Mucosa of stomach (tissue), 1 donor: ENCODE results near the gene SEL1L.
"Not testable (repeated sequence)": the region's sequence is repeated elsewhere in the genome, so short reads cannot be mapped to it uniquely, and the experiment has no call there.

Experiments
- H3K27me3 ChIP-seq: one replicate; pipeline ENCODE4 v1.7.0; 2013; ENCODE audit warnings: mild to moderate bottlenecking, low read length; ENCODE audit not compliant: control insufficient read depth, insufficient read depth
- H3K36me3 ChIP-seq: one replicate; pipeline ENCODE4 v1.7.0; 2013; ENCODE audit warnings: low read length; ENCODE audit not compliant: control insufficient read depth, insufficient read depth
- H3K4me1 ChIP-seq: one replicate; pipeline ENCODE4 v1.7.0; 2013; ENCODE audit warnings: mild to moderate bottlenecking, low read length; ENCODE audit not compliant: control insufficient read depth, insufficient read depth
- H3K4me3 ChIP-seq: one replicate; pipeline ENCODE4 v1.7.0; 2013; ENCODE audit warnings: low read length
- H3K9ac ChIP-seq: one replicate; pipeline ENCODE4 v1.7.0; 2013; ENCODE audit warnings: mild to moderate bottlenecking, low read length, moderate library complexity
- H3K9me3 ChIP-seq: one replicate; pipeline ENCODE4 v1.7.0; 2013; ENCODE audit warnings: mild to moderate bottlenecking, low read length, moderate library complexity; ENCODE audit not compliant: control insufficient read depth
- donor health status: Pancreatic carcinoma.

The SEL1L gene

DNA sequence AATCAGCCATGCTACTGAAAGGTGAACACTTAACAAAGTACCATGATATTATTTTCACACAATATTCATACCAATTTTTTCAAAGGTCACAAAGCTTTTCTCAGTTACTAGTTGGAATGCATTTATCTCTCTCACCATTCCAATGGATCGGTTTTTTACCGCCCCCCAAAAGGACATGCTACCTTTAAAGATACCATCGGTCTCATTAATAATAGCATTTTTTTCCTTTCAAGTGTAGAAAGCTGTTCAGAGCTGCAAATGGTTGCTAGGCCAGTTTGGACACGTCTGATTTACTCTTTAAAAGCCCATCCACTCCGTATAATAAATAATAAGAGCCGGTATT lies 98.6 kb downstream of the SEL1L start:
- Histone ChIP-seq H3K27me3 (peaks cover 36% of the 10 kb centered on the region), H3K4me3 (no peak overlapping the region), H3K9me3 (no peaks in the 10 kb centered on the region), H3K4me1 (peaks cover 6% of the 10 kb centered on the region), H3K9ac (no peak overlapping the region), H3K36me3 (no peaks in the 10 kb centered on the region)

DNA sequence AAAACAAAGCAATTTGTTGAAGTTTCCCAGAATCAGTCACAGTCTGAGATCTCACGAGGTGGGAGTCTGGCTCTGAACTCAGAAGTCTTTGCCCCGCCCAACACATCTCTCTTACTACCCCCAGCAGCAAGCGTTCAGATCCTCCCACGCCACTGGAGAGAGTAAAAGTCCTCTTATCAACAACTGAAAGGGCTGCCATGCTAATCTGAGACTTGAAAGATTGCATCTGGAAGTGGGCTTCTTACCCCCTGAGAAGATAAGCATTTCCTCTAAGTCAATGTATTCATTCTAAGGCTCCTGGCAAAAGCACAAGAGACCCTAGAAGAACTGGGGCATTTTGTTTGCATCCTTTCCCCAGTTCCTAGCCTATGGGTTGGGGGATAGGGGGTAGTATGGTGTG lies 99.4 kb downstream of the SEL1L start:
- no peaks in the 10 kb centered on the region for H3K9me3 ChIP-seq
- H3K9ac ChIP-seq = no peak overlapping the region
- peaks cover 6% of the 10 kb centered on the region for H3K4me1 ChIP-seq

DNA sequence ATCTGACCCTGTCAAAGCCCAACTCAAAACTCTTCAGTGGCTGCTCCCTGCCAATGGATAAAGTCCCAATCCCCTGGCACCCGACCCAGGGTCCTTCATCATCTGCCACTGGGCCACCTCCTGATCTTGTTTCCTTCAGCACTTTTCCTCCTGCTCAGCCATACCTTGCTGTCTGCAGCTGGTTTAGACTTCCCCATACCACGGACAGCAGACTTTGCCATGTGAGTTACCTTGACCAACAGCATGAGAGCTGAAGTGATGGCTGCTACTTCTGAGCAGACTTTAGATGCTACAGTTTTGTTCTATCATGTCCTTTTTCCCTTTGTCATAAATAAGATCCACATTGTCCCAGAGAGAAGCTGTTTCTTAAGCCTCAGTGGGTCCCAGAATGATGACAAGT lies 100.3 kb downstream of the SEL1L start:
- Histone ChIP-seq H3K9me3 (no peaks in the 10 kb centered on the region), H3K9ac (no peak overlapping the region), H3K27me3 (peaks cover 32% of the 10 kb centered on the region), H3K4me1 (peaks cover 6% of the 10 kb centered on the region), H3K4me3 (no peak overlapping the region), H3K36me3 (no peaks in the 10 kb centered on the region)

More for the DNA sequence above, 99.4 kb downstream of the SEL1L start:
- Histone ChIP-seq H3K27me3 (peaks cover 36% of the 10 kb centered on the region), H3K4me3 (no peak overlapping the region), H3K36me3 (no peaks in the 10 kb centered on the region)

DNA sequence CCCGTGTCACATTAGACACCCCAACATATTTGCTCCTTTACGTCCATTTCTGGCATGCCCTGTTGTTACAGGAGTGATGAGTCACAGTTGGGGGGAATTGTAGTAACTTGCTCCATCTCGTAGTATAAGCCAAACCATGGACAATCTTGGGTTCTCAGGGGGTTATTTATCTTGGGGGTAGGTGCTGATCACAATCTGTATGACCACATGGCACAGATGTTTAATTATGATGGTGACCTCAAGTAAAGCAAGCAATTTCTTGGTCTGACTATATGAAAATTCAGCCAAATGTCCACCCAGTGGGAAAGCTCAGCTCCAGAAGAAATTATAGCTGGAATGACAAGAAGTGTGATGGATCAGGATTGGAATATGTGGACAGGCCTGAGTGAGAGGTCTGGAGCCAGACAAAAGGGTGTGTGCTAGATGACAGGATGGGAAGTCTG lies 101.4 kb downstream of the SEL1L start:
- Histone ChIP-seq H3K9ac (no peak overlapping the region), H3K36me3 (no peaks in the 10 kb centered on the region), H3K4me1 (peaks cover 13% of the 10 kb centered on the region), H3K9me3 (no peaks in the 10 kb centered on the region), H3K4me3 (no peak overlapping the region), H3K27me3 (peaks cover 26% of the 10 kb centered on the region)

DNA sequence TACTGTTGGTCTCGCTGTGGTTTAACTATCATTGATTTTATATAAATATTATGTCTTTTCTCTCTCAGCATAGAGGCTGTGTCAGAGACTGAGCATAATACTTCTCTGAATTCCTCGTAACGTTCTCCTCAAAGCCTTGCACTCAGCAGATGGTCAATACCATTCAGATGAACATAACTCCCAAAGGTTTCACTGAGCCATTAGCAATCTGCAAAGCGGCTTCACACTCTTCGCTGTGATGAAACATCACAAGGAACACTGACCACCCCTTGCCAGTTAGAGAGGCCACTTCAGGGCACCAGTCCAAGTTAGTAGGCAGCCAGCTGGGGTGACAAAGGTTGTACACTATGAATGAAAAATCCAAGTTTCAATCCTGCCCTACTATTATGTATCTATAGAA lies 103.4 kb downstream of the SEL1L start:
- H3K4me3 ChIP-seq = no peak overlapping the region
- peaks cover 9% of the 10 kb centered on the region for H3K4me1 ChIP-seq
- no peak overlapping the region for H3K9ac ChIP-seq
- H3K27me3 ChIP-seq = peaks cover 10% of the 10 kb centered on the region
- H3K9me3 ChIP-seq = no peaks in the 10 kb centered on the region
- no peaks in the 10 kb centered on the region for H3K36me3 ChIP-seq

DNA sequence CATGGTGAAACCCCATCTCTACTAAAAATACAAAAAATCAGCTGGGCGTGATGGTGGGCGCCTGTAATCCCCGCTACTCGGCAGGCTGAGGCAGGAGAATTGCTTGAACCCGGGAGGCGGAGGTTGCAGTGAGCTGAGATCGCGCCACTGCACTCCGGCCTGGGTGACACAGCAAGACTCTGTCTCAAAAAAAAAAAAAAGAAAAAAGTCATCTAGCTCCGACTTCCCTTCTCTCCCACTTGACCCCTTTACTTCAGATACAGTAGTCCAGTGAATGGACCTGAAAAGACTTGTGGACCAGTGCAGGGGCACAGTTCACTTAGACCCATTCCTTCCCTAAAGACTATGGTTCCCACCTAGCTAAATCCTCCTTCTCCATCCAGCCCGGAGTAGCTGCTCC lies 103.9 kb downstream of the SEL1L start:
- H3K9ac ChIP-seq, H3K4me1 ChIP-seq, H3K9me3 ChIP-seq, H3K36me3 ChIP-seq, H3K27me3 ChIP-seq, H3K4me3 ChIP-seq: not testable (repeated sequence)

DNA sequence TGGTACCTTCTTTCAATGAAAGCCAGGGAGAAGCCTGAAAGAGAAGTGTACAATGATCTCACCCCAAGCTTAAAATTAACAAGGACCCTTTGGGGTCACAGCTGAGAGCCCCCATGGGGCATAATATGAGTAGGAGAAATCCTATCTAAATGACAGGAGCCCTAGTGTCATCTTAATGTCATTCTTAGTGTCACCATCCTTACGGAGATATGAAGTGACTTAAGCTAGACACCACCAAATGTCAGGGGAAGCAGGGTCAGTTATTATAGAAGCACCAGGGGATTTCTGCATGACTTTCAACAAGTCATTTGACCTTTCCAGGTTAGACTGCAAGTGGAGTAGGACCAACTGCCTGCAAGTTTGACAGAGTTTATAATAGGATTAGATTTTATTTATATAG lies 104.6 kb downstream of the SEL1L start:
- H3K4me3 ChIP-seq = no peak overlapping the region
- no peak overlapping the region for H3K9ac ChIP-seq
- H3K36me3 ChIP-seq = no peaks in the 10 kb centered on the region
- H3K9me3 ChIP-seq = no peaks in the 10 kb centered on the region
- H3K27me3 ChIP-seq = peaks cover under 1% of the 10 kb centered on the region
- H3K4me1 ChIP-seq = peaks cover 9% of the 10 kb centered on the region

DNA sequence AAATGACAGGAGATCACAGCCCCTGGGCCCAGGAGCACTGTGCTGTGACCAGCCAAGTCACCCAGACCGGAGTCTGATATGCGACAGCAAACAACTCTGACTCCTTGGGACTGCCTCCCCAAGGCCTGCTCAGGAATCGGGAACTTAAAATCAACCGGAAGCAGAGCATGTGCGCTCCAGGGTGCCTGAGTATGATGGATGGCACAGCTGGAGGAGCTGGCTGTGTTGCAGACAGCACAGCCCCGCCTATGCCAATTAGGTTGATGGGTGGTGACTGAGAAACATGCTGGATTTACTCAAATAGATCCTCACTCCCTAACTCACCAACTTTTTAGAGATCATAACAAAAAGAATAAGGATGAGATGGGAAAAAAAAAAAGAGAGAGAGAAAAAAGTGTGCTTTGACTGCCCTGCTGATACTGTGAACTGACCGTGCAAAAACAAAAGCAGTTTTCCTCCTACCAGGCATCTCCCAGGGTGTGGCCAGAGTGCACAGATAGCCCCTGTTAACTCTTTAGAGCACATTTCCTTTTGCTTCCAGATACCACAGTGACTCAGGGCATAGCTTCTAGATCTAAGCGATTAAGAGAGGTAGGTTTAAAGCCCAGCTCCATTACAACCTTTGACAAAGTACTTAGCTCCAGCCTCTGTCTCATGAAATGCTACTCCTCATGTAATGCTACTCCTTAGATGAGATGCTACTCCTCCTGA lies 106.2 kb downstream of the SEL1L start:
- H3K4me1 ChIP-seq = peaks cover 9% of the 10 kb centered on the region
- no peaks in the 10 kb centered on the region for H3K36me3 ChIP-seq
- no peaks in the 10 kb centered on the region for H3K9me3 ChIP-seq
- no peak overlapping the region for H3K9ac ChIP-seq
- no peaks in the 10 kb centered on the region for H3K27me3 ChIP-seq
- H3K4me3 ChIP-seq = no peak overlapping the region

DNA sequence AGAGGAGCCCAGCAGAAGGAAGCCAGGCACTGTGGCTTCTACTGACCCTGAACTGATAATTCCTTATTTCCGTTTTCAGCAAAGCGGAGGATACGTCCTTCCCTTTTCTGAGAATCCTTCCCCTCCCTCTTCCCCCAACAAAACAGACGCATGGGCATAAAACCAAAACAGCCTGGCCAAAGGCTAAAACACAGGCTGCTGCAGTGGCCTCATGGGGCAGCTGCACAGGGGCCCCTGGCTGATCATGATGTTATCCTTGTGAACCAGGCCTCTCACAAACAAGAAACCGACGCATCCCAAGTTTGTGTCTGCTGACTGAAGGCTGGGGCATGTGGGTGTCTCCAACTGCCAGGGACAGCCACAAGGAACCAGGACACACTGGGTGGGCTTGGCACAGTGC lies 110.1 kb downstream of the SEL1L start:
- H3K9me3 ChIP-seq = no peaks in the 10 kb centered on the region
- H3K27me3 ChIP-seq = no peaks in the 10 kb centered on the region
- peaks cover 9% of the 10 kb centered on the region for H3K4me1 ChIP-seq
- no peaks in the 10 kb centered on the region for H3K36me3 ChIP-seq
- no peak overlapping the region for H3K4me3 ChIP-seq
- H3K9ac ChIP-seq = no peak overlapping the region
